Renal cortex interstitium (tissue), 11 donors: ENCODE data around the gene ZBTB42. TPM values are rescaled to one million over a fixed set of nuclear protein-coding genes. Genes with fewer than 3 reads are reported as not detected.
A peak's percentile ranks its signal among the peaks of the same experiment; 100 is the strongest.
"Not testable (repeated sequence)": the region's sequence is repeated elsewhere in the genome, so short reads cannot be mapped to it uniquely, and the experiment has no call there.

Source experiments
- DNase-seq, 11 donors: peaks; one replicate each; pipeline ENCODE4 v3.0.0-alpha.2; 2013; ENCODE audit warnings: low read depth in 9 of 11, low spot score in 4 of 11; ENCODE audit errors: extremely low read depth in 1 of 11
- polyA plus RNA-seq, 3 donors: library from polyadenylated mRNA; unstranded; fragments of 120-200 nt; gene quantifications; one replicate each; pipeline ENCODE4 v1.2.1, GENCODE V29; 2013; ENCODE audit not compliant: insufficient read length in 3 of 3

Gene ZBTB42
- polyA plus RNA-seq, 3 donors = 3.9 to 4.8 (median 4.7) TPM

DNA sequence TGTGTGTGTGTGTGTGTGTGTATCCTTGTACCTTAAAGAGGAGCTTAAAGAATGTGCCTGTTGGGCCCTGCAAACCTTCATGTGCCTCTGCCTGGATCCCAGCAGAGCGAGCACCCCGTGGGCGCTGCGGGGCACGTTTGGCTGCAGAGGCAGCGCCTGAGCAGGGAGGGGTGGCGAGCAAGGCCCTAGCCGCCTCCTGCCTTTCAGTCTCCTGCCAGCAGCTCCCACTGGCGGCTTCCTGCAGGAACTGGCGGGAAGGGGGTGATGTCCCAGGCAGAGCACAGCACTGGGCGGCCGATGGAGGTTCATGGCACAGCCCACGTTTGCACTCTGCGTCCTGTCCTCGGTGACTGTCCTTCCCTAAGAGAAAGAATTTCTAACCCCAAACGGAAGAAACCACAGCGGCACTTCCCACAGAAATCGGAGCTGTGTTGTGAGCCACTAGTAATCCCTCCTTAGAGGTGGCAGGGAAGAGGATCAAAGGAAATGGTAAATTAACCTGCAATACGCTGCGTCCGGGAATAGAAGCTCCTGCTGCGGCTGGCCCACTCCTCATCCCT, 19.8 kb downstream of the ZBTB42 start:
- DNase-seq = no peak

DNA sequence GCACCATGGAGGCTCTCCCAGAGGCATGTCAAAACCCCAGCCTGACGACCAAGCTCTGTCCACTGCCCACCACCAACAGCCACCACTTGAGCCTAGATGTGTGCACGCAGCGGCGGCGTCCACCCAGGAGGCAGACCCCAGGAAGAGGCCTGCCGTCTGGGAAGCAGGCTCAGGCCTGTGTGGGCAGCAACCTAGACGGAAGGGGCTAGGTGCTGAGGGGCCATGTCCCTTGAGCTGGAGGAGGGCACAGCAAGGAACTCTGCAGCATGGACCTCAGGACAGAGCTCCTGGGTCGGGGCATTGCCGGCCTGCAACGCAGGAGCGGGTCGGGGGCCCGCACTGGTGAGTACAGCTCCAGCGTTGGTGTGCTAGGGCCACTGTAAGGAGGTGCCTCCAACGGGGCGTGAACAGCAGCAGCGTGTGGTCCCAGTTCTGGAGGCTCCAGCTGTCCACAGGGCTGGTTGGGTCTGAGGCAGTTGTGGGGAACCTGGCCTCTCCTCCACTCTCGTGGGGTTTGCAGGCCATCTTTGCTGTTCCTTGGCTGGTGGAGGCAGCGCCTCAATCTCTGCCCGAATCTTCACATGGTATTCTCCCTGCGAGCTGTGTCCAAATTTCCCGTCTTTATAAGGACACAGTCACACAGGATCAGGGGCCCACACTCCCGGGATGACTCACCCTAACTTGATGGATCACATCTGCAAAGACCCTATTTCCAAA, 20.5 kb downstream of the ZBTB42 start:
- no peak for DNase-seq

DNA sequence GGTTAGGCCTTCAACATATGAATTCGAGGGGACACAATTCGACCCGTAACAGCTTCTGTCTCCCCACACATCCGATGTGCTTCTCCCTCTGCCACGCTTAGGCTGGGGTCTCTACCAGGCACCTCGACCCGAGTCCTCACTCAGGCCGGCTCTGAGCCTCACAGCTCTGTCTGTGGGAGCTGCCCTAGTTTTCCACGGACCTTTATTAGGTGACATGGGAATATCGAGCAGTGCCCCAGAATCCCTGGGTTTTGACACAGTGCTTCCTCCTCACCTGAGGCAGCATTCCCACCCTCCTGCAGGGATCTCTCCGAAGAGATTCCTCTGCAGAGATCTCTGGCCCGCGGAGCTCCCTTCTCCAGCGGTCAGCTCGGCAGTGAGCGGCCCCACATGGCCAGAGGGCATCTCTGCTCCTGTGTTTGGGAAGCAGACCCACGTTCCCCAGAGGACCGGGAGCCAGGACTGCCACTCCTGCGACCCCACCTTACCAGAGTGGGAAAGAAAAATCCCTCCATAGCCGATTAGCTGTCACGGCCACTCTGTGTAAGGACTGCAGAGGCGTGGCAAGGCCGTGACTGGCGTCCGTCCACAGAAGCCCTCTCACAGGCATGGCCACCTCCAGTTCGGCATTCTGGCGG, 21.2 kb downstream of the ZBTB42 start:
- DNase-seq = no peak

DNA sequence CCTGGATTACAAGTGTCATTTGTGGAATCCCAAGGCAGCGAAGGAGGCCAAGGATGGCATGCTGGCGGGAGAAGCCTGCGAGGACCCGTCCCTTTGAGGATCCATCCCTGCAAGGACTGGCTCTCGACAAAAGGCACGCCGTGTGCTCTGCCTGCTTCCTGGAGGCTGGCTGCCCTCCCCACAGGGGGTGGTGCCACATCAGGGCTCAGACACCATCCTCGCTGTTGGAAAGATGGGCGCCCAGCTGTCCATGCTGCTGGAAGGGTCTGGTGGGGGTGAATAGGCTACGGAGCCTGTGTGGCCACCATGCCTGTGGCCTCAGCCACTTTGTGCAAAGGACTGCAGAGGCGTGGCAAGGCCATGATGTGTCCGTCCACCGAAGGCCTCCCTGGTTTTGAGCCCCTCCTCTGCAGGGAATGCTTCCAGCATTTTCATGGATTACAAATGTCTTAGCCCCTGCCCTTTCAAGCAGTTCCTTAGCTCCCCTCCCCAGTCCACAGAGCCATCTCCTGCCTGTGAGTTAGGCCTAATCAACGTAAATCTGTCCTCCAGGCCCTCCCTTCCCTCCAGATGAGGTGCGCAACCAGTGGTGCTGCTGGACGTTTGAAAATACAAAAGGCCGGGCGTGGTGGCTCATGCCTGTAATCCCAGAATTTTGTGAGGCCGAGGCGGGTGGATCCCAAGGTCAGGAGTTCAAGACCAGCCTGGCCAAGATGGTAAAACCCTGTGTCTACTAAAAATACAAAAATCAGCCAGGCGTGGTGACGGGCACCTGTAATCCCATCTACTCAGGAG, 22.1 kb downstream of the ZBTB42 start:
- no peak for DNase-seq

DNA sequence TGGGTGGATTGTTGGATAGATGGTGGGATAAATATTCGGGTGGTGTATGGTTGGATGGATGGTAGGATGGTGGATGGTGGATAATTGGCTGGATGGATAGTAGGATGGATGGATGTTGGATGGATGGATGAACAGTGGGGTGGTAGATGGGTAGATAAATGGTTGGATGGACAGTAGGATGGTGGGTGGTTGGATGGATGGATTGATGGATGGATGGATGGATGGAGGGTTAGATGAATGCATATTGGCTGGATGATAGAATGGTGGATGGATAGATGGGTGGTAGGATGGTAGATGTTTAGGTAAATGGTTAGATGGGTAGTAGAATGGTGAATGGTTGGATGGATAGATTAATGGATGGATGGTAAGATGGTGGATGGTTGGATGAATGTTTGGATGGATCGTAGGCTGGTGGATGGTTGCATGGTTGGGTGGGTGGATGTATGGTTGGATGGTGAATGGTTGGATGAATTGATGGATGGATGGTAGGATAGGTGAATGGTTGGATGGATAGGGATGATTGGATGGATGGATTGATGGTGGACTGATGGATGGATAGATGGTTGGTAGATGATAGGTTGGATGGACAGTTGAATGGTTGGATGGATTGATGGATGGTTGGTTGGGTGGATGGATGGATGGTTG, 23.6 kb downstream of the ZBTB42 start:
- no peak for DNase-seq

DNA sequence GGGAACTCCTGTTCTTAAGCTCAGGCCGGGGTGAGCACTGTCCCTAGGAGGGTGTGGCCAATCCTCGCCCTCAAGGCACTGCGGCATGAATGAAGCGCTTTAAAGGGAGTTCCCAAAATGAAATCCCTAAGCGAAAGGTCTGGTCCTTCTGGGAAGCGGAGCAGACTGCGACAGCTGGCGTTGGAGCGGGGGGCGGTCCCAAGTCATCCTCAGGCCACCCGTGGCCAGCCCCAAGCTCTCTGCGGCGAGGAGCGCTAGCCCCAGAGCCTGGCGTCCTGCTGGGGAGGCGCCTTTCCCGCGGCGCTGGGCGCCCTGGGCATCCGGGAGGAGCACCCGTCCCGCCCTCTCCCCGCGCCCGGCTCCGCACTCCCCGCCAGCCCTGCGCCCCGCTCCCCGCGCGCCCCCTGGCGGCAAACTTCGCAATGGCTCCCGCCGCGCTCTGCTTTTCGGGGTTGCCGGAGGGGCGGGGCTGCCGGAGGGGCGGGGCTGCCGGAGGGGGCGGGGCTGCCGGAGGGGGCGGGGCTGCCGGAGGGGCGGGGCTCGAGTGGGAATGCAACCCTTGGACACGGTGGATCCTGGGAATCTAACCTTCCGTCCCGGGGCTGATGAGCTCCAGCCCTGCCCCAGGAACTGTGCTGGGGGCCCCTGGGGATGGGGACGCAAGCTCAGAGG, 25.4 kb downstream of the ZBTB42 start:
- peak in 6 of 11 donors; percentile 68 to 81 (median 80) for DNase-seq

DNA sequence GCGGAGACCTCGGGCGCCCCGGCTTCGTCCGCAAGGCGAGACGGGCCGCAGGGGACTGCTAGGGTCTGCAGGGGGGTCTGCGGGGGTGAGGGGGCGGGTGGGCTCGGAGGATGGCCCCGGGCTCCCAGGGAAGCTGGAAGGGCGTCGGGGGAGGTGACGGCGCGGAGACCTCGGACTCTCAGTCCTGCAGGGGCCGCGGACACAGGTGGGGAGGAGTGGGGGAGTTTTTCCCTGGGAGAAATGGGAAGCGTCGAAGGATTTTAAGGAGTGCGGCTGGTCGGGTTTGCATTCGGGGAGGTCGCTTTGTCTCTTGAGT, 25.9 kb downstream of the ZBTB42 start:
- DNase-seq = no peak

DNA sequence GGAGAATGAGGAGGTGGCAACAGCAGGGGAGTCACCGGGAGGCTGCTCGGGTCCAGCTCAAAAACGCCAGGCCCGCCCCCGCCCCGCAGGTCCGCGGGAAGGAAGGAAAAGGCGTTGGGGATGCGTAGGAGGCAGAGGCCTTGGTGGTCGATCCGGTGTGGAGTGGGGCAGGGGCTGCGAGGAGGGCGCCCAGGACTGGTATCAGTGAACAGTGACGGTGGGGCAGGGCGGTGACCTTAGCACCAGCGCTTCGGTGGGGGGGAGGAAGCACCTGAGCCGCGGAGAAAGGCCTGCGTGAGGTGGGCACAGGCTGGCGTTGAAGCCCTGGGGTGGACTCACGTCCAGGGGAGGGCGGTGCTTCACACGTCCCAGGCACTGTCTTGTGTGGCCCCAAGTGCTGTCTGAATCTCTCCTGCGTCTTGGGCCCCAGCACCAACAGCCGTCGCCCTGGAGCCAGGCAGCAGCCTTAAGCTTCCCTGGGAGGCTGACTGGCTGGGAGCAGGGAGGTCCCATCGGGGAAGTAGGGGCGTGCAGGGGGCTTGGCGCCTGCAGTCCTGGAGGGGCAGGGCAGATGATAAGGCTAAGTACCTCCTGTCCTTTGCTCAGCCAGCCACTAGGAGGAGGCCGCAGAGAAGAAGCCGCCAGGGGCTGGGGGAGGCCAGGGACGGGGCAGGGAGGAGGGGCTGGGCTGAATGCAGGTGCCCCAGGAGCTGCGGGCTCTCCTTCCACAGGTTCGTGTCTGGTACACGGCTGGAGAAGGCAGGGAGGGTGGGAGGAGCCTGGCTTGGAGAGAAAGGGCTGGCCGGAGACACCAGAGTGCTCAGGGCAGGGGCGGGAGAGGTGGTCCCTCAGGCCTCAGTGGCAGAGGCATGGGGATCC, 26.5 kb downstream of the ZBTB42 start:
- peak in 1 of 11 donors; percentile 31 for DNase-seq

DNA sequence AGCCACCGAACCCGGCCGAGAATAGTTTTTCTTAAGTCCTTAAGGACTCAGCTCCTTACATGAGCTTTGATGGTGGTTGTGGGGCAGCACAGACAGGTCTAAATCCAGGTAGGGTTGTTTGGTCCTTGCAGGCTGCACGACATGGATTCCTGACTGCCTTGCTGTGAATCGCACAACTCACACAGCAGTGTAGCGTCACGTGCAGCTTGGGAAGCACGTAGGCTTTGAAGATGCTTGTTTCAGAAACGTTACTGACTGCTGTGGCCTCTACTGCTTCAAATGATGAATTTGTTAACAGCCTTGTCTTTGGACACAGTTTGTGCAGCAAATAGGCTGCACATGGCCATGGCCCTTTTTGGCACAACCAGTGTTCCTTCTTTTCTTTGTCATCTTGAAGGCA, 29.9 kb downstream of the ZBTB42 start:
- no peak for DNase-seq

DNA sequence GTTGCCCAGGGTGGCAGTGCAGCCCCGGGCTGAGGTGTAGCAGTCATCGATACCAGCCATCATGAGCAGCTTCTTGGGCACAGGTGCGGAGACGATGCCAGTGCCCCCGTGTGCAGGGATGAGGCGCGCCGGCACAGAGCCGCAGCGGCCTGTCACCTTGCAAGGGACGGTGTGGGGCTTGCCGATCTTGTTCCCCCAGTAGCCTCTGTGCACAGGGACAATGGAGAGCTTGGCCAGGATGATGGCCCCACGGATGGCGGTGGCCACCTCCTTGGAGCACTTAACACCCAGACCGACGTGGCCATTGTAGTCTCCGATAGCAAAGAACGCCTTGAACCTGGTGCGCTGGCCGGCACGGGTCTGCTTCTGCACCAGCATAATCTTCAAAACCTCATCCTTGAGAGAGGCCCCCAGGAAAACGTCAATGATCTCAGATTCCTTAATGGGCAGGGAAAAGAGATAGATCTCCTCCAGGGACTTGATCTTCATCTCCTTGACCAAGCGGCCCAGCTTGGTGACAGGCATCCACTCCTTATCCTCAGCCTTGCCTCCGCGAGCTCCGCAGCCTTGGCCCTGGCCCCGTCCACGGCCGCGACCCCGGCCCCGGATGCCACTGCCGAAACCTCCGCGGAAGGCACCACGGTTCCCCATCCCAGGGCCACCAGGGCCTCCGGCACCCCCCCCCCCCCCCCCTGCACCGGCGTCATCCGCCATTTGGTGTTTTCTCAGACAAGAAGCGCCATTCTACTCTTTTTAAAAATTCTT, 35.5 kb downstream of the ZBTB42 start:
- not testable (repeated sequence) for DNase-seq

DNA sequence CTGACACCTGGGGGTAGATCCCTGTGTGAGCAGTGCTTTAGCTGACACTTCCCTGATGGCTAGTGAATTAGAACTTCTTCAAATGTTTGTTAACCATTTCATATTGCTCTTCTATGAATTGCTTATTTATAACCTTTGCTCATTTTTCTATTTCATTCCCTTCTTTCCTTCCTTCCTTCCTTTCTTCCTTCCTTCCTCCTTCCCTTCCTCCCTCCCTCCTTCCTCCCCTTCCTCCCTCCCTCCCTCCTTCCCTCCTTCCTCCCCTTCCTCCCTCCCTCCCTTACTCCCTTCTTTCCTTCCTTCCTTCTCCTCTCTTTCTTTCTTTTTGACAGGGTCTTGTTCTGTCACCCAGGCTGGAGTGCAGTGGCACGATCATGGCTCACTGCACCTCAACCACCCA, 40.8 kb downstream of the ZBTB42 start:
- DNase-seq = no peak

DNA sequence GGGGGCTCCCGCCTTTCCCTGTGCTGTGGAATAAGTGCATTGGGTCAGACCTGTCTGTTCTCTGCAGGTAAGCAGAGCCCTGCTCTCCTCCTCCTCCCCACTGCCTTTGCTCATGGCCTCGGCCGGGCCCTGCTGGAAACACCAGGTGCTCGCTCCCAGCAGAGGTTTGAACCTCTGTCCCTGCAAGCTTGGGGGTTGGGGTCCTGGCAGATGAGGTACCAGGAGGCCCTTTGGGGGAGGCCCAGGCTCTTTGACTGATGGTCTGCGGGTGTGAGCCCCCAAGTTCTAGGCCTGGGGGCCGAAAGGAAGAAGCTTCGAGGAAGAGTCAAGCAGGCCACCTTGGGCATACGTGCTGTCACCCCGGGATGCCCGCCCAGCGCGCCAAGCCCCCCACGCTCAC, 42.1 kb downstream of the ZBTB42 start:
- no peak for DNase-seq

DNA sequence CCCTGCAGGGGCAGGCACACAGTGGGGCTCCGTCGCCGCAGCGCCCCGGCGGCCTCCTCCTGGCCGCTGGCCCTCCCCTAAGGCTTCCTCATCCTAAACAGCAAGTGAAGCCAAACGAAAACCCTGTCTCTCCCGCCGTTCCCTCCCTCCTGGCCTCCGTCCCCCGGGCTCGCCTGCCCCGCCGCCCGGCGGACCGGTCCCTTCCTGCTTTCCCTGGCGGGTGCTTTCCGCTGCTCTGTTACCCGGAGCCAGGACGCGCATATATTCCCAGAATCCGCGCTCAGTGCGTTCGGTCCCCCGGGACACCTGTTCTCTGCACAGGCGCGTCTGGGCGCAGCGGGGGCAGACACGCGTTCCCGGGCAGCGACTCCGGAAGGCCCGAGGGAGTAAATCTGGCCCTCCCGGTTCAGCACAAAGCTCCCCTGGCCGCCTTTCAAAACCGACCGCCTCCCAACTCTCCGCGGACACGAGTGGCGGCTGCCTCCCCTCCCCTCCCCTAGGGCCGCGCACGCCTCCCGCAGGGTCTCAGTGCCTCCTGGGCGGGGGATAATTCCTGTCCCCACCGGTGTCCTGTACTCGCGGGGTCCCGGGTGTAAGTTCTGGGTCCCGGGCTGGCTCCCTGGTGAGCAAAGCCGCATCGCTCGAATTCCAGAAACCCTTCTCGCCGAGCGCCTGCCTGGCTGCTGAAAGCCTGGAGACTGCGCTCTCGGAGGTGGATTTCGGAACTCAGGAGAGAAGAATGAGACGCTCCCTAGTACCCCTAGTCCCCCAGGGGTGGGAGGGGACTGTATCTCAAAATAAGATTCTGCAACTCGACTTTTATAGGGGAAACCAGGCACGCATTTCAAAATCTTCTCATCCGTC, 42.8 kb downstream of the ZBTB42 start:
- DNase-seq = peak in 2 of 11 donors; percentile 19 to 22

DNA sequence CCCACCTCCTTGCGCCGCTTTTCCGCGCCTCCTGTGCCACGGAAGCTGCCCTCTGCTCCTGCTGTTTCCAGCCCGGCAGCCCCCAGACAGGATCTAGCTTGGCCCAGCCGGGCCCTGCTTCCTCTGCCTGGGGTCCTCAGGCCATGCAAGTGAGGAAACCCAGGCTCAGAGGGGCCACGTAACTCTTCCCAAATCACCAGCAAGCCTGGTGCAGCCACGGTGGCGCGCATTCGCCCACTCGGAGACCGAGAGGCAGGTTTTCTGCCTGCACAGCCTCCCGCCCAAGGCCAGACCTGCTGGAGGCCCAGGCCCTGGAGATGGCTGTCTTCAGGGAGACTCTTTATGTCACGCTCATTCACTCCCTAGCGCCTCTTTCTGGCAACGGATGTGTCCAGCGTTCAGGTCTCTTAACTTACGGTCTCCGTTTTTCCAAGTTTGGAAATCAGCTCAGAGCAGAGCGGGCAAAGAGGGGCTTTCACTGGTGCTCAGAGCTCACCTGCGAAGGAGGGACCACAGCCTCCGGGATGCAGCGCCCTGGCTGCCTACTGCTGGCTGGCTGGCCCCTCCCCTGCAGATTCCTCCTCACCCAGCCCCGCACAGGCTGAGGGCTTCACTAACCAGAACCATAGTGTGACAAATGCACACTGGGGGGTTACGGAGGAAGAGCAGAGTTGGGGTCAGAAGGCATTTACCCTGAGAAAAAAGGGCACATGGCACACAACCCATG, 43.6 kb downstream of the ZBTB42 start:
- no peak for DNase-seq

DNA sequence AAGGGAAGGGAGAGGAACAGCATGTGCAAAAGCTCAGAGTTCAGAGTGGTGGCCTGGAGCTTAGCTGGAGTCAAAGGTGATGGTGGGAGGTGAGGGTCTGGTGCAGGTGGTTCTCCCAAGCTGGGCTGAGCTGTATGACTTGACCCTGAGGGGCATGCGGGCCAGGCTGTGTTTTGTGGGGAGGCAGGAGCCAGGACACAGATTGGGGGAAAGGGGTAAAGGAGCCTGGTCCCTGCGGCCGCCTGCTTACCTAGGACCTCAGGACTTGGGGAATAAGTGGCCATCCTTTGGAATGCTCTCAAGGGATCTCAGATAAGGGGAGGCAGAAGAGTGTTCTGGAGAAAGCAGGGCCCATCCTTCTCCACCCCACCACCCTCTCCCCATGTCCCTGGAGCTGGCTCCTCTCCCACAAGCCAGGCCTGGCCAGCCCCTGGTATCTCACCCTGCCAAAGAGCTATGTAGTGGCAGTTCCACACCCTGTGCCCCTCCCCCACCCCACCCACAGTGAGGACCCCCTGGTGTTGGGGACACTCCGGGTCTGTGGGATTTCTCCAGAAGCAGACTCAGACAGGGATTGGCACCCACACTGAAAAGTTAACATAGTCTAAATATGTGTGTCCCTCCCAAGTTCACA, 44.2 kb downstream of the ZBTB42 start:
- no peak for DNase-seq
